ENCODE measurements around the gene RBM12.

RBM12 gene

DNA sequence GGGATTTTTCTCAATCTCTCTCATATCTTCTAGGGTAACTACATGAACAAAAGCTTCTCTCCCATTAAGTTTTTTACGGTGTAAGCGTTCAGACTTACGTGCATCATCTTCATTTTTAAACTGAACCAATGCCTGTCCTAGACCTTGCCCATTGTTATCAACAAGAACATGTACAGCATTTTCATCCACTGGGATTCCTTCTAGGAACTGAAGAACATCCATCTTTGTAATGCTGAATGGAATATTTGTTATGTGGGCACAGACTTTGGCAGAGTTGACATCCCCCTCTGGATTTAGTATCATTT is 11.3 kb downstream of the RBM12 start:
- DNase-seq: no peak

DNA sequence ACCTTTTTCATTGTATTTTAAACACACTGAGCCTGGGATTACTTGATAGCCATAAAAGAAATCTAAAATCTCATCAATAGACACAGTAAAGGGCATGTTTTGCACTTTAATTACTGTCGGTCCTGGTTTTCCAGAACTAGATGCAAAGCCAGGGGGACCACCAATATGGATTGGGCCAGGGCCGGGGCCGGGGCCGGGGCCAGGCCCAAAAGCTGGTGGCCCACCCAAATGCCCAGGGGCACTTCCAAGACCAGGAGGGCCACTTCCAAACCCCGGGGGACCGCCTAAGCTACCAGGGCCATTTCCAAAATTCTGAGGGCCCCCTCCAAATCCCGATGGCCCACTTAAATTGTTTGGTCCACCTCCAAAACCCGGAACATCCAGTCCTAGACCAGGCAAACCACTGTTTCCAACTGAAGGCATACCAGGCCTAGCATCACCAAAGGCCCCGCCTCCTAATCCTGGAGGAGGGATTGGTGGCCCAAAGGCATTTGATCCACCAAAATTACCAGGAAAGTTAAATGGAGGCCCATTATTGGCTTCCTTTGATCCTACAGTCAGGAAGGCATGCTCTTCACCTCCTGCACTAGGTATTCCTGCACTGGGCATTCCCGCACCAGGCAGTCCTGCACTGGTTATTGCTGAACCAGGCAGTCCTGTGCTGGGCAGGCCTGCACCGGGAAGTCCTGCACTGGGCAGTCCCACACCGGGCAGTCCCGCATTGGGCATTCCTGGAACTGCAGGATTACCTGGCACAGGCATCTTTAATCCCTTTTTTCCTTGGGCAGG is 11.9 kb downstream of the RBM12 start:
- DNase-seq: no peak

DNA sequence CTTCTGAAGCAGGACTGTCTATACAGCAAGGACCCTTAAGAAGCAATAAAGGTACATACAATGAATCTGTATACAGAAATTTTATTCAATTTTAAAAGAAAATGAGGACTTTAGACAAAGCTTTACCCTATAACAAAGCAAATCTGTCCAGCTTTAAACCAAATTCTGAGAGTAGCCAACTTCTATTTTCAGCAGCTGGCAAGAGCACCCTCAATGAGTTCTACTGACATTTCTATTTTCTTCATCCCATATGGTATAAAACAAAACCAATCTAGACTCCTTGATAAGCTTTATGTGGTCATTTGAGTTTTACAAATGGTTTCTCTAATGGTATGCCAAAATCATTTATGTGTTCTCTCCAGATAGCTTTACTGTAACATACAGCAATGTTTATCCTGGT is 12.7 kb downstream of the RBM12 start:
- no peak for DNase-seq

DNA sequence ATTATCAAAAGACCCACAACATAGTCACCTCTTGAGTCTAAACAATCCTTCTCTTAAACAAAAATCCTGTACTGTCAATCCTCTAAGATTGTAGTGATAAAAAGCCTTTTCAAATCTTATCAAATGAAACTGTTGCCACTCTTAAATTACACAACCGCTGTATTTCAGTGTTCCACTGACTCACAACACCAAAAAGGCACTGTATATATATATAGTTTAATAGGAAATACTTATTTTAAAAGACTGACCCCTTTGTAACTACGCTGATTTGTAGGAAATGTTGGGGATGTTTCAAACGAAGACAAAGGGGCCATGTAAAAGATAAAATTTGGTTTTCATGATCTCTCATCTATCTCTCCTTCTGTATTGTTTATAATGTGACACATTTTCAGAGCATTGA is 14.1 kb downstream of the RBM12 start:
- no peak for DNase-seq

DNA sequence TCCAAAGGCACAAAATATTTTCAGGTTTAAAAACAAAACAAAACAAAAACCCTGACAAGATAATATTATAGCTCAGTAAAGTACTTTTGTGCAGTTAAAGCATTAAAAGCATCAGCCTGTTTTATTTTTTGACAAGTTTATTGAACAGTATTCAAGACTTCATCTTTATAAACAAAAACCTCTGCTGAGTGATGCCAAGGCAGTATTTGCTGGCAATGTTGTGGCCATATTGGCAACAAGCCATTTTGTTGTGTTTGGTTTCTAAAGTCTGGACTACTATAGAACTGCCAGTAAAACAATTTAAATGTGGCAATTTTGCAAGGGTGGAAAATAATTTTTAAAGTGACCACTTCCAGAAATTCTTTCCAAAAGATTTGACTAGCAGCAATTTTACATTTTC is 15.9 kb downstream of the RBM12 start:
- DNase-seq: no peak

DNA sequence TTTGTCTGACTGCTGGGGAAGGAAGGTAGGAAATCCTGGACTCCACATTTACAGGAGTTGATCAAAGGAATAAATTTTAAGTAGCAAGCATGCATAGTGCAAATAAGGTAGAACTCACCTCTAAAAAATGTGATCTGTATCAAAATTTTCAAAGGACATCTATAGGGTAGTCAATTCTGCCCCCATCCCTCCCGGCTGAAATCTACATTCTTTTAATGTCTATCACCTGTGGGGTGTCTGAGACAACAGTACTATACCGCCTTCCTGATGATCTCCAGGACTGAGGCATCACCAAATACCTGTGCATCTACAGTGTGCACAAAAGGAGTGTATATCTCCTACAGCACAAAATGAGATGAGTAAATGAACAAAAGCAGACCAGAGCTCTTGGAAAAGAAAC is 19.9 kb downstream of the RBM12 start:
- no peak for DNase-seq

DNA sequence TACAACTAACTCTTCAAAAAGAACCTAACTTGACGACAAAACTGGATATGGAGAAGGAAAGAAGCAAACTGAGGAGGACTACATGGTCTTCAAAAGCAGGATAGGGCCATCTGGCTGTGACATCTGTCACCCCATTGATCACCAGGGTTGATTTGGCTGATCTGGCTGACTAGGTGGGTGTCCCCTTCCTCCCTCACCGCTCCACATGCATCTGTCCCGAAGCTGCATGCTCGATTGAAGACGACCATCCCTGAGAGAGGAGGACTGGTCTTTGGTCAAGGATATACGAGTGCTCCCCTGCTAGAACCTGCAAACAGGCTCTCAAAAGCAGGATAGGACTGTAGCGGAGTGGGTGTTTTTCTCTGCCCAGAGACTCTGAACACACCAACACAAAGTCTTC is 21.7 kb downstream of the RBM12 start:
- no peak for DNase-seq

DNA sequence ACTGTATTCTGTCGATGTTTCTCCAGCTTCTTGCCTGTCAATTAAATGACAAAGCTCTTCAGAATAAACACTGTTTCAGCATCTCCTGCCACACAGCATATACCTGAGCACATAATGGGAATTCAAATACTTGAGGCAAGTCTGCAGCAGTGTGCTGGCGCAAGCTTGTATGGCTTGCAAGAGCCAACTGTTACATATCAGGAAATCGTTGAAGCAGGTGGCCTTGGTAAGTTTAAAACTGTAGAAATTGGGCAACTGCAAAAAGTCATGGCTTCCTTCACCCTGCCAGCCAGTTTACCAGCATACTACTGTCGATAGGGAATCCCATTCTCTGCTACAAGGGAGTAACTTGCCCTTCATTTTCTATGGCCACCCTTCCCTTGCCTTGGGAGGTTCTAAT is 23.0 kb downstream of the RBM12 start:
- no peak for DNase-seq

DNA sequence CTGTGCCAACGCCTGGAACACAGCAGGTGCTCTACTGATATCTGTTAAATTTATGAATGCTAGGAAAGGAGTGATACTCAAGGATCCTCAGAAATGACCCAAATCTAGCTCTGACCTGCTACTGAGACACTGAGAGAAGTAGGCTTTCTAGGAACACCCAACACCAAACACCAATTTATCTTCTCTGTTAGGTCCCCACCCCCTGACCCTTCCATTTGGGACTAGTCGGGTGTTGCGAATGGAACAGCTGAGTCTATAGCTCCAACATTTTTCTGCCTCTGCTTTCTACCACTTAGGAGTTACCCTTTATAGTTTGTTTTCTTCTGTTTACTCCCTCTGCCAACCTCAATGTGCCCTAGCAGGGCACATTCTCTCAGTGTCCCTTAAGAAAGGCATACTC is 24.0 kb downstream of the RBM12 start:
- no peak for DNase-seq

DNA sequence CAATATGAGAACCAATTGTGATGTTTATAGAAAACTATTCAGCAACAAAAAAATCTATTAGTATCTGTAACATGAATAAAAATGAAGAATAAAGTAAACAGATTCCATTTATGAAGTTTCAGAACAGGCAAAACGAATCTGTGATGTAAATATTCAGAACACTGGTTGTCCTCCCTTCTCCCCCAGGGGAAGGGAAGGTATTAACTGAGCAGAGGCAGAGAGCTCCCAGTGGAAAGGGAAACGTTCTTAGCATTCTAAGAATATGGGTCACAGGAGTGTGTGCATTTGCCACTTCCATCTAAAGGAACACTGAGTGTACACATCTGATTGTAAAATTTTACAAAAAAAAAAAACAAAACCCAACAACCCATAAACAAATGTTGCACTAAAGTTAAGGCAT is 25.9 kb downstream of the RBM12 start:
- DNase-seq: no peak

DNA sequence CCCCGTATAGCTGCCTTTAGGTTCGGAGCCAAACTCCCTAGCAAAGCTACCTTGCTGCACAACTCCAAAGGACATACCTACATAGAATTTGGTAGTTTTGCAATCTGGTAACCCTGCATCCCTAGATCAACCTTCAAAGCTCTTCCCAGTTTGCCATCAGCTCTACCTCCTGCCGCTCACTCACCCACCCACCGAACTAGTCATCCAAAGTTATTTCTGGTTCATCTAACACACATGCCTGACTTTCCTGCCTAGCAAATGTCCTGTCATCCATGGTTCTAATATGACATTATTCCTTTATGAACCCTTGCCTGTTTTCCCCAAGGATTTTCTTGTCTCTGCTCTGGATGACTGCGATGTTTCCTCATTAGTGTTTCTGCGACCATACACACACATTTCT is 27.4 kb downstream of the RBM12 start:
- no peak for DNase-seq

DNA sequence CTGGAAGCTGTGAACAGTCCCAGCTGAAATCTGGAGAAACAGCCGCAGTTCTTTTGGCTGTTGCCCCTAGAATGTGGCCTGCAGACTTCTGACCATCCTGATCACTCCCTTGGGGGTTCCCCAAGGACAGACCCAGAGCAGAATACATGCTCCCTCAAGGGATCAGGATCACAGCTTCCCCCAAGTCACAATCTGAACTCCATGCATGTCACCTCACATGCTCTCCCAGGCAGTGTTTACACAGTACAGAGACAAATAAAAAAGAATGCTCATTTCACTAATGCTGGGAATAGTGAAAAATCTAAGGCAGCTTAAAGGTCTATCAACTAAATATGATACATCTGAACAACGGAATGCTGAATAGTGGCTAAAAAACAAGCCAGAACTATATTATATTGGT is 28.6 kb downstream of the RBM12 start:
- no peak for DNase-seq

DNA sequence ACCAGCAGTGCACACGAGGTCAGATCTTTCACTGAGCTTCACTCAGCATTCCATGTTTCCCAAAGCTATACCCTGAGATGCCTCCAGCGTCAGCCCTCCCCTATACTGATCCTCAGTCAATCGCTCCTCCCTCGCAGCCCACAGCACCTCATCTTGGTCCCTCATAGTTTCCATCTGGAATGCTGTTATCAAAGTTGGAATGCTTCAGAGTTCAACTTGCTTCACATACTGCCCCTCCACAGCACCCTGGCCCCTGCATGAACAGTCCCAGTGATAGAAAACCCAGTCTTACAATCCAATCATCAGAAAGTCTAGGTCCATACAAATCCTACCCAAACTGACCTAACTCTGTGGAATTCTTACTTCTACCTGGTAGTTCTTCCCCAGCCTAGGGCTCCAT is 29.0 kb downstream of the RBM12 start:
- no peak for DNase-seq

DNA sequence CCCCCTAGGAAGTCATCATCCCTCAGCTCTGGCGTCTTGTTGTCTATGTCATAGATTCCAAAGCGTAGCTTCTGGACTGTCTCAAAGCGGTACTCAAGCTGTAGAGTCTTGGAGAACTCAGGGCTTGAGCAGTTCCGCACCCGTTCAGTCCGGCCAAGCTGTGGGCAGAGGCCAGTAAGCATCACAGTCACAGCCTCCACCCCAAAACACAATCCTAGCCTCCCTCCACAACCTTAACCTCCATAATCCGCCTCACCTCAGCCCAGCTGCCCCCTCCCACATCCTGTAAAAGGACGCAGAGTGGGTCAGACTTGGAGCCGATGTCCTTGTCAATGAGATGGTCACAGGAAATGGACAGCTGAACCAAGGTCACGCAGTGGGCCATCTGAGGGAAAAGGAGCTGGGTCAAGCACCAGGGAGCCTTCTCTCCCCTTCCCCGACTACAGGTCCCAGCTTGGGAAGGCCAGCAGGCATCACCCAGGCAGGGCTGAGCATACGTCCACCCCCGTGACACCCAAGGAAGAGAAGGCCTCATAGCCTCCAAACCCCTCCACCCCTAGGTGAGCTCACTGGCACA is 32.1 kb downstream of the RBM12 start:
- no peak for DNase-seq

DNA sequence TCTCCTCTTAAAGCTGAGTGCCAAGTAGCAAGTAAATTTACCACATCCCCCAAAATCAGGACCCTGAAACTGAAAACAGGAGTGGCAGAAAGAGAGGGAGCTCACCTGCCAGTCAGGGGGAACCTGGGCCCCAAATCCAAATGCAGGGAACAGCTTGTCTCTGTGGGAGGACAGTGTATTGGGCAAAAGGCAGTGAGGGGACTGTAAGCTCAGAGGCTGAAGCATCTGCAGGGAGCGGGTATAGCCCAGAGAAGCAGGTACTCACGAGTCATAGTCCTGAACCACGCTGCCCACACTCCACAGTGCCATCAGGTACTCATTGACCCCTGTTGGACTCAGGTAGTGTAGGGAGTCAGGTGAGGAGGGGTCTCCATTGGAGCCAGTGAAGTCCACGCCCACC is 34.1 kb downstream of the RBM12 start:
- DNase-seq: no peak

DNA sequence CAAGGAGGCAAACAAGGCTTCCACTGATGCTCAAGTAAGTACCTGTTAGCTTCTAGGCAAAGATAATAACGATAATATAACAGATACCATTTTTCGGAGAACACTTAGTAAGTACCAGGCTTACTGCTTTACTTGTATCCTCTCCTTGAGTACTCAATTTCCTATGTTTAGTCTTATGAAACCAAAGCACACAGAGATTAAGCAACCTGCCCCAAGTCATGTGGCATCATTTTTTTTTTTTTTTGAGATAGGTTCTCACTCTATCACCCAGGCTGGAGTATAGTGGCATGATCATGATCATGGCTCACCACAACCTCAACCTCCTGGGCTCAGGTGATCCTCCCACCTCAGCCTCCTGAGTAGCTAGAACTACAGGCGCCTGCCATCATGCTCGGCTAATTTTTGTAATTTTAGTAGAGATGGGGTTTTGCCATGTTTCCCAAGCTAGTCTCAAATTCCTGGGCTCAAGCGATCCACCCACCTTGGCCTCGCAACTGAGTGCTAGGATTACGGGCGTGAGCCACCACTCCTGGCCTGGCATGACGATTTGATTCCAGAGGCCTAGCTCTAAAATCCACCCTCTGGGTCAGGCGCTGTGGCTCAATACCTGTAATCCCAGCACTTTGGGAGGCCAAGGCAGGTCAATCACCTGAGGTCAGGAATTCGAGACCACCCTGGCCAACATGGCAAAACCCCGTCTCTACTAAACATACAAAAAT is 35.1 kb downstream of the RBM12 start:
- DNase-seq: no peak

DNA sequence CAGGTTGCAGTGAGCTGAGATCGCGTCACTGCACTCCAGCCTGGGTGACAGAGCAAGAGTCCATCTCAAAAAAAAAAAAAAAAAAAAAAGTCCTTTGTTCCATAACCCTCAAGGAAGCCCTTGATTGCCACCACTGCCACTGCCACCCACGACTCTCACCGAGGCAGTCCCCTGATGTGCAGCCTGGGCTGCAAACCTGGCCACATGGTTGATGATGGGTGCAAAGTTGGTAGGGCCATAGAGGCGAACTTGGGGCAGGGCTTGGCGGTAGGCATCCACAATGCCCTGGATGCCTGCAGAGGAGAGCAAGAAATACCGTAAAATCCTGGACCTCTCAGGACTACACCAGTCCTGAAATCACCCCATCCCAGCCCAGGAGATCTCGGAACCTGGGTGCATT is 37.6 kb downstream of the RBM12 start:
- DNase-seq: no peak

DNA sequence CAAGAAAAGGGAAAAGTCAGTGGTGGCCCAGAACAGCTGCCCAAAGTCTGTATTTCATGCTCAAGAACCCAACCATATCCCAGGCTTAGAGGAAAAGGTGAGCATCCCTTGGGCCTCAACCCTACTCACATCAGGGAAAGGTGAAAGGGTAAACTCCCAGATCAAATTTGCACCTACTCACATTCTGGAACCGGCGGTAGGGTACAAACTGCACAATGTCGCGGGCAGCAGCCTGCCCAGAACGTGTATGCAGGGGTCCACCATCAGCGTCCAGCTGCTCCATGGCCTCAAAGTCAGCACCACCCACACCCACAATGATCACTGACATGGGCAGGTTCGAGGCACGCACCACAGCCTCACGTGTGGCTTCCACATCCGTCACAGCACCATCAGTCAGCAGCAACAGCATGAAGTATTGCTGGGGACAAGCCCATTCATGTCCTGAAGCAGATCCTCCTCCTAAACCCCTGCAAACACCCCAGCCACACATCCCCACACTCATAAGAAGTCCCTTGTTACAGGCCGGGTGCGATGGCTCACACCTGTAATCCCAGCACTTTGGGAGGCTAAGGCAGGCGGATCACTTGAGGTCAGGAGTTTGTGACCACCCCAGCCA is 38.2 kb downstream of the RBM12 start:
- no peak for DNase-seq

DNA sequence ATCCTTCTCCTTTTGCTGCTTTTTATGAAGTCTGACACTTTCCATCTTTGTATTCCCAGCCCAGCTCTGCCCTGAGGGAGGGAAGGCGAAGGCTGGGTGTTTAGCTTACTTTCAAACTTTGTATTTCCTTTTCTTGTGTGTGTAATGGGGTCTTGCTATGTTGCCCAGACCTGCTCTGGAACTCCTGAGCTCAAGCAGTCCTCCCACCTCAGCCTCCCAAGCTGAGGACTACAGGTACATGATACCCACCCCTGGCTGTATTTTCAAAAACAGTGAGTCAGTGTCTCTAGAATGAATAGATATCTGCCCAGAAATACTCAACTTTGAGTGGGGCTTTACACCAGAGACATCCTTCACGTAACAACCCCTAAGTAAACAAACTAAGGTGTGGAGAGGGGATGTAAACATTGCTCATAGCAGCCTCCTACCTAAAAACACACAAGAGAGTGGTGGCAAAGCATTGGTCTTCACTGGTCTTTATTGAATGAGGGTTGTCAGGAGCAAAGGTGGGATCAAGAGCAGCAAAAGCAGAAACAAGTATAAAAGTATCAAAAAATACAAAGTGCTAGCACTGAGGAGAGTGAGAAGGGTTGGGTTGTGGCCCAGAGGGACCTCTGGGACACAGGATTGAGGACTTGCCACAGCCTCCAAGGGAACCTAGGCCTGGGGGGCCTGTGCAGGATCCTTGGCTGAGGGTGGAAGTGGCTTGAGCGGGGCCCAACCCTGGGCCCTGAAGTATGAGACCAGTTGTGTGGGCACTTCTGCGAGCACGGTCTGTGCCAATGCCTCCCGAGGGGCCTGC is 38.9 kb downstream of the RBM12 start:
- DNase-seq: no peak

DNA sequence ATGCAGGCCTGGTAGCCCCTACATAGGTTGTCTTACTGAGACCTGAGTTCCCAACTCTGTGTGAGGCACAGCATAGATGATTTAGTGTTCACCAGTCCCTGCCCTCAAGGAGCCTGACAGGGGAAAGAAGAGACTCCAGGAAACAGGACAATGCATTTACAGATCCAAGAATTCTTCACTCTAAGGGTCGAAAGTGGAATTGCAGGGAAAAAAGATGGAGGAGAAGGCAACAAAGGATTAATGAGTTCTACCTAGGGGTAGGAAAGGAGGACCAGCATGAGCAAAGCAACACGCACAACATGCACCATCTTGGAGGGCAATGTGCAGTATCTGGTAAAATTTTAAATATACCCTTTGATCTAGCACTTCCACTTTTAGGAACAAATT is 43.1 kb downstream of the RBM12 start:
- no peak for DNase-seq

DNA sequence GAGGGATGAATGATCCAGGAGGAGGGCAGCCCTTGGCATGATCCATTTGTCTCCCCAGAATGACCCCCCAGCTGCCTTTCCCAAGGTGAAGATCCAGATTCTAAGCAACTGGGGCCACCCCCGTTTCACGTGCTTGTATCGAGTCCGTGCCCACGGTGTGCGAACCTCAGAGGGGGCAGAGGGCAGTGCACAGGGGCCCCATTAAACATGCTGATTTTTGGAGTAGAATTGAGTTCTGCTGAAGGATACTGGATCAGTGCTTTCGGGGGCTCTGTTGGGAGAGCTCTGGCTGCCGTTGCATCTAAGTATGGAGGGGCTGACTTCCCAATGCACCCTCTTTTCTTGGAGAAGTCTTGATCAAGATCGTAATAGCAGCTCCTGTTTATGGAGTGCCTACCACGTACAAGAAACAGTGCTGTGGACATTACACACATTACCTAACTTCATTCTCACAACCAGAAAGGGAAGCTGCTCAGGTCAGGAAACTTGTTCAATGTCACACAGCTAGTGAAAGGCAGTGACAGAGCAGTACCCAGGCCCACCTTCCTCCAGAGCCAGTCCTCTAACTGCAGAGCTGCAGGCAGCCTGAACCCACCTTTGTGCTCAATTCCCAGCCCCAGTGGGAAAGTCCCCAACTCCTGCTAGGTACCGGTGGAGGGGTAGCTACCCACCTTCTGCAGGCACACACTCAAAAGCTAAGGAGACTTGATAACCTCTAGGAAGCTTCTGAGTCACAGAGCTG is 43.7 kb downstream of the RBM12 start:
- DNase-seq: no peak
